Heart right ventricle (tissue), 16 donors: Measurements from ENCODE around the gene PNRC2. TPM values are rescaled to one million over a fixed set of nuclear protein-coding genes. Genes with fewer than 3 reads are reported as not detected.

Experiments used
- ATAC-seq, 8 donors: fragments of 200-7000 bp; cut with Tn5 transposase; one replicate each; pipeline ENCODE4 v1.9.1; 2020; ENCODE audit warnings: mild to moderate bottlenecking in 8 of 8, moderate library complexity in 8 of 8, moderate number of reproducible peaks in 1 of 8
- DNase-seq, 2 donors: peaks; one replicate each; pipeline ENCODE4 v3.0.0-alpha.2; 2020
- H3K27ac ChIP-seq, 10 donors: fragments of 200-600 bp; sonication (generic) in 2 of 10; one replicate each; pipeline versions ENCODE4 v1.5.0 to v1.8.0; 2020 to 2022; ENCODE audit warnings: mild to moderate bottlenecking in 3 of 10
- H3K27me3 ChIP-seq, 7 donors: fragments of 200-600 bp; one replicate each; pipeline ENCODE4 v1.8.0; 2021 to 2022; ENCODE audit warnings: mild to moderate bottlenecking in 2 of 7
- H3K36me3 ChIP-seq, 9 donors: fragments of 200-600 bp; sonication (generic) in 1 of 9; one replicate each; pipeline versions ENCODE4 v1.5.0 to v1.8.0; 2020 to 2022; ENCODE audit warnings: mild to moderate bottlenecking in 2 of 9
- H3K4me1 ChIP-seq, 9 donors: fragments of 200-600 bp; sonication (generic) in 1 of 9; one replicate each; pipeline versions ENCODE4 v1.5.0 to v1.8.0; 2020 to 2022; ENCODE audit warnings: mild to moderate bottlenecking in 4 of 9
- H3K4me3 ChIP-seq, 10 donors: fragments of 200-600 bp; sonication (generic) in 2 of 10; one replicate each; pipeline versions ENCODE4 v1.5.0 to v1.8.0; 2020 to 2022; ENCODE audit warnings: mild to moderate bottlenecking in 7 of 10, moderate library complexity in 2 of 10
- H3K9me3 ChIP-seq, 11 donors: fragments of 200-600 bp in 10 of 11; sonication (generic) in 2 of 11; one replicate each; pipeline versions ENCODE4 v1.5.0 to v1.8.0; 2013 to 2022; ENCODE audit warnings: mild to moderate bottlenecking in 2 of 11, control low read depth in 1 of 11, moderate library complexity in 1 of 11
- CTCF ChIP-seq, 9 donors: fragments of 200-600 bp; sonication (generic) in 2 of 9; IDR thresholded peaks; one replicate each; pipeline versions ENCODE4 v1.5.0 to v1.8.0; 2021 to 2022; ENCODE audit warnings: antibody characterized with exemption in 9 of 9, mild to moderate bottlenecking in 5 of 9, moderate library complexity in 1 of 9
- WGBS, 2 donors: extraction: QIAGEN DNeasy Blood & Tissue Kit; methylation state at CpG; one replicate each; pipeline ENCODE4 v1.1.7; 2013; ENCODE audit warnings: inconsistent platforms in 1 of 2; 5-methylcytosine and 5-hydroxymethylcytosine counted together
- intact Hi-C, 10 donors: fragments of 100-400 bp; cut with DNase I; formaldehyde crosslinking; loops; one replicate each; pipeline versions ENCODE4 v1.11.1 to v1.14.2; 2022
- polyA plus RNA-seq, 2 donors: library from polyadenylated mRNA; stranded (reverse); fragments of 200-250 nt; gene quantifications; one replicate each; pipeline ENCODE4 v1.2.3, GENCODE V29; 2013
- total RNA-seq, 10 donors: library from RNA; stranded (reverse); fragmentation: NEBNext Ultra II Directional in 3 of 10; extraction: Animal tissue kit (Norgen Biotek cat#: 25700) in 3 of 10; gene quantifications; one replicate each; pipeline versions ENCODE4 v1.2.1 to v1.2.4, GENCODE V29; 2021 to 2023
- donor health status: Arrhythmogenic right ventricular cardiomyopathy.
- donor health status: ischemic (EF 13 %, LVEDD 7.1; RV severe dilation, severe dysfunction).
- donor health status: healthy with polysubstance abuse.
- donor health status: DM: no; HTN: yes; CAD: no.
- donor health status: DM: no; HTN: no; CAD: no.
- donor health status: ischemic (EF 25% LVEDD 6.9; RV normal size, moderate dysfunction).
- donor health status: ischemic (EF 25% LVEDD 5.7; RV mildly dilated, moderate dysfunction).
- donor health status: healthy.
- donor health status: DM: yes; HTN: yes; CAD: no.
- donor health status: Ischemic cardiomyopathy.
- donor health status: ischemic (EF 35%, LVEDD 5.7; RV mildly dilated, moderate dysfunction).
- donor health status: nonischemic (EF 11% LVEDD 7.7; RV severe dilation, severe dysfunction).
- donor health status: DM: yes; HTN: yes; CAD: no.
- donor health status: PGD.
- donor health status: ischemic (EF 29% LVEDD 5.4; RV normal size, mild dysfunction).
- donor health status: nonischemic (EF 23%, LVEDD 6.1; RV moderate dilation, normal function).

PNRC2 gene
- total and polyA plus RNA-seq, 12 donors = 58.4 to 129 (median 83.2) TPM

GRCh38 chr1:23960291-23961020, 828 bp downstream of the PNRC2 start:
- intact Hi-C loops = loop anchor here in 1 of 10 donors (2.0 kb wide), 2 partner anchors 18 to 68 kb away; no protein-coding TSS in a partner anchor
- Histone ChIP-seq H3K27me3 (no peaks in the 10 kb centered on the region), H3K4me3 (peak overlapping the region; percentile 55 to 93 (median 74)), H3K36me3 (peaks cover 0 to 49% (median 13%) of the 10 kb centered on the region in 9 donors), H3K27ac (peak overlapping the region; percentile 93 to 100 (median 98)), H3K9me3 (no peaks in the 10 kb centered on the region), H3K4me1 (peaks cover 0 to 66% (median 47%) of the 10 kb centered on the region in 9 donors)
- DNase-seq (no peak), ATAC-seq (peak in 1 of 8 donors; percentile 6)
- 0 to 1% methylated on average over 15 of the region's 15 CpGs for WGBS, 2 donors
- no peak for TF ChIP-seq CTCF (IDR thresholded peaks at IDR 0.05)

GRCh38 chr1:23963617-23964234, 4.1 kb downstream of the PNRC2 start:
- H3K4me1 ChIP-seq = peaks cover 0 to 61% (median 43%) of the 10 kb centered on the region in 9 donors
- H3K9me3 ChIP-seq = no peaks in the 10 kb centered on the region
- H3K4me3 ChIP-seq = no peak overlapping the region
- ATAC-seq (no peak), DNase-seq (no peak)
- H3K27me3 ChIP-seq = no peaks in the 10 kb centered on the region
- H3K27ac ChIP-seq = peak overlapping the region in 5 of 10 donors; percentile 13 to 57 (median 35)
- WGBS, 2 donors = 92 to 95% methylated on average over 1 of the region's 1 CpG
- intact Hi-C loops = no loop called here
- H3K36me3 ChIP-seq = peaks cover 0 to 81% (median 30%) of the 10 kb centered on the region in 9 donors
- TF ChIP-seq CTCF (IDR thresholded peaks at IDR 0.05) = no peak

GRCh38 chr1:23964235-23964668, 4.6 kb downstream of the PNRC2 start:
- Histone ChIP-seq H3K4me1 (peaks cover 0 to 59% (median 42%) of the 10 kb centered on the region in 9 donors), H3K36me3 (peaks cover 0 to 86% (median 30%) of the 10 kb centered on the region in 9 donors), H3K27me3 (no peaks in the 10 kb centered on the region), H3K27ac (peak overlapping the region in 7 of 10 donors; percentile 6 to 57 (median 35)), H3K4me3 (no peak overlapping the region), H3K9me3 (no peaks in the 10 kb centered on the region)
- 54 to 60% methylated on average over 3 of the region's 3 CpGs for WGBS, 2 donors
- ATAC-seq (no peak), DNase-seq (no peak)
- no peak for TF ChIP-seq CTCF (IDR thresholded peaks at IDR 0.05)
- intact Hi-C loops = no loop called here

GRCh38 chr1:23964790-23965740, 5.4 kb downstream of the PNRC2 start:
- intact Hi-C loops = no loop called here
- Histone ChIP-seq H3K27ac (peak overlapping the region in 8 of 10 donors; percentile 6 to 57 (median 27)), H3K36me3 (peaks cover 0 to 95% (median 35%) of the 10 kb centered on the region in 9 donors), H3K4me1 (peaks cover 0 to 59% (median 42%) of the 10 kb centered on the region in 9 donors), H3K4me3 (no peak overlapping the region), H3K27me3 (no peaks in the 10 kb centered on the region), H3K9me3 (no peaks in the 10 kb centered on the region)
- DNase-seq = no peak
- ATAC-seq = no peak
- TF ChIP-seq CTCF (IDR thresholded peaks at IDR 0.05) = no peak
- WGBS, 2 donors = 74 to 79% methylated on average over 5 of the region's 5 CpGs
